ENCODE data around the gene INSR.

DNA sequence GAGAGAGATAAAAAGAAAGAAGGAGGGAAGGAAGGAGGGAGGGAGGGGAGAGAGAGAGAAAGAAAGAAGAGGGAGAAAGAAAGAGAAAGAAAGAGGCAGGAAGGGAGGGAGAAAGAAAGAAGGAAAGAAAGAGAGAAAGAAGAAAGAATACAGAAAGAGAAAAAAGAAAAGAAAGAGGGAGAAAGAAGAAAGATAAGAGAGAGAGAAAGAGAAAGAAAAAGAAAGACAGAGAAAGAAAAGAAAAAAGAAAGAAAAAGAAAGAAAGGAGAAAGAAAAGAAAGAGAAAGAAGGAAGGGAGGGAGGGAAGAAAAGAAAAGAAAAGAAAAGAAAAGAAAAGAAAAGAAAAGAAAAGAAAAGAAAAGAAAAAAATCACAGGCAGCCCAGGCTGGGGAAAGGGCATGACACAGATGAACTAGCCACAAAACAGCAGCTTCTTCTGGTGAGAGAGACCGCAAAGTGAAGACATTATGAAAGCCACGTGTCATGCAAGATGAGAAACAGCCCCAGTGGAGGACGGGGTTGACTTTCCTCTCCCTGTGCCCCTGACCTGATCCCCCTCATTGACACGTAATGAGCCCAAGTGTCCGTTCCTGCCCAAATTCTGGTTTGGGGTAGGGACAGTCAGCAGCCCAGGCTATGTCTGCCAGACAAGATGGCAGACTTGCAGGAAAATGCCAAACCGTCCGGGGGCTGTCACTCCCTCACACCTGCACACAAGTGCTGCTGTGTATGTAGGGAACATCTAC, 102.1 kb downstream of the INSR start:
- no peak for TF ChIP-seq ARNT (IDR thresholded peaks at IDR 0.05)
- no peak for TF ChIP-seq NFRKB (IDR thresholded peaks at IDR 0.05)
- no peak for TF ChIP-seq ELF4 (IDR thresholded peaks at IDR 0.05)
- no peak for TF ChIP-seq TARDBP (IDR thresholded peaks at IDR 0.05)
- TF ChIP-seq FOXM1 (IDR thresholded peaks at IDR 0.05; ENCODE audit: borderline replicate concordance), result no peak
